ENCODE measurements around the gene THYN1.
"Not testable (repeated sequence)": the region's sequence is repeated elsewhere in the genome, so short reads cannot be mapped to it uniquely, and the experiment has no call there.

THYN1 gene

GRCh38 chr11:134257101-134257500 lies 3.9 kb upstream of the THYN1 start:
- TF ChIP-seq CTCF (IDR thresholded peaks at IDR 0.05; ENCODE audit: extremely low read depth, insufficient read depth, missing control alignments), result no peak
- DNase-seq (ENCODE audit: low spot score), result no peak
- in situ Hi-C loops (cut with MboI; ENCODE audit: low pct_unique_long_range_greater_than_20kb, low sequenced_read_pairs, unreplicated experiment), result no loop called here

GRCh38 chr11:134255184-134255561 lies 2.0 kb upstream of the THYN1 start:
- in situ Hi-C loops (cut with MboI; ENCODE audit: low pct_unique_long_range_greater_than_20kb, low sequenced_read_pairs, unreplicated experiment); DNase-seq (ENCODE audit: low spot score): not testable (repeated sequence)

- TF ChIP-seq CTCF (IDR thresholded peaks at IDR 0.05; ENCODE audit: extremely low read depth, insufficient read depth, missing control alignments), result no peak
These were observed 1.5 kb upstream of the THYN1 start for GRCh38 chr11:134254433-134255183.

GRCh38 chr11:134252346-134253187 lies 585 bp downstream of the THYN1 start:
- in situ Hi-C loops (cut with MboI; ENCODE audit: low pct_unique_long_range_greater_than_20kb, low sequenced_read_pairs, unreplicated experiment), result no loop called here
- DNase-seq (ENCODE audit: low spot score), result peak; percentile 48
- TF ChIP-seq CTCF (IDR thresholded peaks at IDR 0.05; ENCODE audit: extremely low read depth, insufficient read depth, missing control alignments), result no peak

More at GRCh38 chr11:134254433-134255183, 1.5 kb upstream of the THYN1 start:
- no peak for DNase-seq (ENCODE audit: low spot score)
- in situ Hi-C loops (cut with MboI; ENCODE audit: low pct_unique_long_range_greater_than_20kb, low sequenced_read_pairs, unreplicated experiment), result no loop called here

GRCh38 chr11:134250675-134251074 lies 2.5 kb downstream of the THYN1 start:
- DNase-seq (ENCODE audit: low spot score), result no peak
- TF ChIP-seq CTCF (IDR thresholded peaks at IDR 0.05; ENCODE audit: extremely low read depth, insufficient read depth, missing control alignments), result no peak
- in situ Hi-C loops (cut with MboI; ENCODE audit: low pct_unique_long_range_greater_than_20kb, low sequenced_read_pairs, unreplicated experiment), result no loop called here

- DNase-seq (ENCODE audit: low spot score), result no peak
- TF ChIP-seq CTCF (IDR thresholded peaks at IDR 0.05; ENCODE audit: extremely low read depth, insufficient read depth, missing control alignments), result no peak
- in situ Hi-C loops (cut with MboI; ENCODE audit: low pct_unique_long_range_greater_than_20kb, low sequenced_read_pairs, unreplicated experiment), result no loop called here
These were observed 2.9 kb downstream of the THYN1 start for GRCh38 chr11:134250246-134250645.

GRCh38 chr11:134248910-134249480 lies 4.2 kb downstream of the THYN1 start:
- no peak for DNase-seq (ENCODE audit: low spot score)
- in situ Hi-C loops (cut with MboI; ENCODE audit: low pct_unique_long_range_greater_than_20kb, low sequenced_read_pairs, unreplicated experiment), result no loop called here
- no peak for TF ChIP-seq CTCF (IDR thresholded peaks at IDR 0.05; ENCODE audit: extremely low read depth, insufficient read depth, missing control alignments)
